GM12874 (cell line): ENCODE measurements around the gene BEND5.

ENCODE experiments used
- CTCF ChIP-seq: IDR thresholded peaks from 2 replicates; pipeline ENCODE4 v1.5.1; 2011; ENCODE audit warnings: low read depth, mild to moderate bottlenecking, control low read depth, low read length, moderate library complexity; ENCODE audit not compliant: insufficient read depth

The BEND5 gene

GRCh38 chr1:48680411-48681035 lies 96.2 kb downstream of the BEND5 start:
- TF ChIP-seq CTCF, result no peak

DNA sequence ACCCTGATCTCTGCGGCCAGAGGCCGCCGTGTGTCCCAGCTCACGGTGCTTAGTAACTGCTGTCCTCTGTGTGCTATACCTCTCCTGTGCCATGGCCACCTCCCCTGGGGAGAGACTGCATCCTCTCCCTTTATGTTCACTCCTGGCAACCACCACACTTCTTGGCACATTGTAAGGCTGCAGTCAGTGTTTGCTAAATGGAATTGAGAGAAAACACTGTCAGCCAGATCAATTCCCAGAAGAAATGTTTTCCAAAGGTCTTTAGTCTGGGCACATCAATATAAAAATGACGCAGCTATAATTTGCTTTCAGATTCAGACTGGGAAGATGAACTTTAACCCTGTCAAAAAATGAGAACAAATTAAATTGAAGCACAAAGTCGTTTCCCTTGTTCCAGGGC lies 96.8 kb downstream of the BEND5 start:
- no peak for TF ChIP-seq CTCF

DNA sequence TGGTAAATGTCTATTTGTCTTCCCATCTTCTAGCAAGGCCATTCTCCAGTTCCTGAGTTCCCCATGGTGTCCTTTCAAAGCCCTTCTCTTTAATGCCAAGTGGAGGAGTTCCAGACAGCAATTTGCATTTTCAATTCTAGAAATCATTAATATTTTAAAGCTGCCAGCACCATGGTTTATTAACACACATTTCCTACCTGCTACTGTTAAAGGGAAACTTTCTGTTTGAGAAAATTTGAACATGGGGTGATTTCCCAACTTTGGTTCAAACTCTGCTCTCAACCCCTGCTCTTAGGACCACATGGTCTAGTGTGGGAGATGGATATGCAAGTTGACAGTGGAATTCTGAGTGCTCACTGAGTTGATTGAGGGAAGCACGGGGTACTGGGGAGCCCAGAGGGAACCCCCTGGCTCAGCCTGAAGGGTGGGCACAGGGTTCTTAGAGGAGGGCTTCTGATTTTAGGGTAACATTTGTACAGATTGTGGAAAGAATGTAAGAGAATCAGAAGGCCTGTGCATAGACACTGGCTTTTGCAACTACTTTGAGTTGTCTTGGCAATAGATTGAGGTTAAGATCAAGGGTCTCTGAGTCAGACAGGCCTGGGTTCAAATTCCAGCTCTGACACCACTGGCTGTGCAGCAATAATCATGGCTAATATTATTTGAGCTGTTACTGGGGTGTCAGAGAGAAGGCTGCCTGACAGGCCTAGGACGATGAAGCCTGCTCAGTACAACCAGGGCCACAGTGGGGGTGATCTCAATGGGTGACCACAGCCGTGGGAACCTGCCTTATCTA lies 97.8 kb downstream of the BEND5 start:
- no peak for TF ChIP-seq CTCF
